Measurements from ENCODE around the gene NAP1L4. TPM values are rescaled to one million over a fixed set of nuclear protein-coding genes. Genes with fewer than 3 reads are reported as not detected.
"Not testable (repeated sequence)": the region's sequence is repeated elsewhere in the genome, so short reads cannot be mapped to it uniquely, and the experiment has no call there.

The NAP1L4 gene
- total RNA-seq, 1 donor from 2014 or later, result 103 TPM

DNA sequence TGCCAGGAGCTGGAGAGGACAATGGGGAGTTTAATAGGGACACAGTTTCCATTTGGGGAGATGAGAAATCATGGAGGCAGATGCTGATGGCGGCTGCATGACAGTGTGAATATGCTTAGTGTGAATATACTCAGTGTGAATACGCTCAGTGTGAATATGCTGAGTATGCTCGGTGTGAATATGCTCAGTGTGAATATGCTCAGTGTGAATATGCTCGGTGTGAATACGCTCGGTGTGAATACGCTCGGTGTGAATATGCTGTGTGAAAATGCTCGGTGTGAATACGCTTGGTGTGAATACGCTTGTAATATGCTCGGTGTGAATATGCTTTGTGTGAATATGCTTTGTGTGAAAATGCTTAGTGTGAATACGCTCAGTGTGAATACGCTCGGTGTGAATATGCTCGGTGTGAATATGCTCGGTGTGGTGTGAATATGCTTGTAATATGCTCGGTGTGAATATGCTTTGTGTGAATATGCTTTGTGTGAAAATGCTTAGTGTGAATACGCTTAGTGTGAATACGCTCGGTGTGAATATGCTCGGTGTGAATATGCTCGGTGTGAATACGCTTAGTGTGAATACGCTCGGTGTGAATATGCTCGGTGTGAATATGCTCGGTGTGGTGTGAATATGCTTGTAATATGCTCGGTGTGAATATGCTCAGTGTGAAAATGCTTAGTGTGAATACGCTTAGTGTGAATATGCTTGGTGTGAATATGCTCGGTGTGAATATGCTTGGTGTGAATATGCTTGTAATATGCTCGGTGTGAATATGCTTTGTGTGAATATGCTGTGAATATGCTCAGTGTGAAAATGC lies 54.3 kb downstream of the NAP1L4 start:
- DNase-seq (ENCODE audit: low read depth in 2 of 2), result not testable (repeated sequence)

DNA sequence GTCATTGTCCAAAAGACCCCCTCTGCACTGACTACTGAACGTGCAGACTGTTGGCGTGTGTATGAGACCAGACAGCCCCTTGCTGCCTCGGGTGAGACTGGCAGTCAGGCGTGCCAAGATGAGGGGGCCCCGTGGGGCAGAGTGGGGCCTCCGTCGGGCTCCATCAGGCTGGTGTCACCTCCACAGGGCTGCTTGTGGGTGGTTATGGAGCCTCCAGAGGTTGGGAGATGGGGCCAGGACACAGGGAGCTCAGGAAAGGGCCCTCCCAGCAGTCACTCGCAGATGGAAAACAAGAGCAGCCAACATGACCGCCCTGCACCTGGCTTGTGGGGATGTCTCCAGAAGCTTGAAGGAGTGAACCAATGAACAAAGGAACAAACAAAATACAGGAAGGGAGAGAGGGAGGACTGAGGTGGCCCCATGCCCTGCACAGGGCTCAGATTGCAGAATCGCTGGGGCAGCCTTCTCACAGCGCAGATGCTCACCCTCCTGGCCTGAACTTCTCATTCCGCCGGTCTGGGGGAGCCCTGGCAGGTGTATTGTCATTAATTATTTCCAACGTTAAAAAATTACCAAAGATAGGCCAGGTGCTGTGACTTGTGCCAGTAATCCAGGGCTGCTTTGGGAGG lies 57.4 kb downstream of the NAP1L4 start:
- DNase-seq (ENCODE audit: low read depth in 2 of 2), result no peak

DNA sequence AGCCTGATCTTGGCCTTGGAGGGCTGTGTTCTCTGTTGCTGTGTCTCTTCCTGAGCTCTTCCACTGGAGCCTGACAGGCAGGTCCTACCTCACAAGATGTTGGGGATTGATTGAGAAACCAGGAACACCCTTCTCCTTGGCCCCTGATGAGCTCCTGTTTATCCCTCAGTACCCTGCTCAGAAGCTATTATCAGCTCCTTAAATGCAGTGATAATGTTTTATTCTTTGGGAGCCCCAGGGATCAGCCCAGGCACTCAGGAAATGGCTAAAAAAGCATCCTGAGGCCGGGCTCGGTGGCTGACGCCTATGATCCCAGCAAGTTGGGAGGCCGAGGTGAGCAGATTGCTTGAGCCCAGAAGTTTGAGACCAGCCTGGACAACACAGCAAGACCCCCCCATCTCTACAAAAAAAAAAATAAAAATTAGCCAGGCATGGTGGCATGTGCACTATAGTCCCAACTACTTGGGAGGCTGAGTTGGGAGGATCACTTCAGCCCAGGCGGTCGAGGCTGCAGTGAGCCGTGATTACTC lies 58.0 kb downstream of the NAP1L4 start:
- no peak for DNase-seq (ENCODE audit: low read depth in 2 of 2)

DNA sequence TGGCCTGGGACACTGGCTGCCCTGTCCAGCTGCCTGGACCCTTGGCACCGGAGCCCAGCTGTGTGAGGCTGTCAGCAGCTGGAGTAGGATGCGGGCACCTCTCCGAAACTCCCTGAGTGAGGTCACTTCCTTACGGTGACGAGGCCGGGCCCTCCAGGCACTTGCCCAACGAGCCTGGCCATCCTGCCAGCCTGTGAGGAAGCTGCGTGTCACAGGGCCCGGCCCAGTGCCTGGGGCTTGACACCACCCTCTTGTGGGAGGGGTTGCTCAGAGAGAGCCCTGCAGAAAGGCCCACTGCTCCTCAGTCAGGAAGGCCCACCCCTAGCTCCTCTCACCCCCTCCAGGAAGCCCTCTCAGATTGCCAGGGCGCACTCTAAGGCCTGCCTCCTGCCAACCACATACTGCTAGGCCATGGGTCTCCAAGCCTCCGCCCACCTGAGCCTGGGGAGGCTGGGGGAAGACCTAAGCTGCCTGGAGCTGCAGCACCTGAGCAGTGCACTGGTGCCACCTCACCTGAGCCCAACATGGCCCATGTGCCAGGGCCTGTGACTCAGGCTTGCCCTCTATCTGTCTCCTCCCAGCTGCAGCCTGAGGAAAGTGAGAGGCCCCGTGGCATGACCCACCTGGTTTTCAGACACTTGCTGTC lies 58.6 kb downstream of the NAP1L4 start:
- peak; percentile 34 to 69 for DNase-seq (ENCODE audit: low read depth in 2 of 2)

DNA sequence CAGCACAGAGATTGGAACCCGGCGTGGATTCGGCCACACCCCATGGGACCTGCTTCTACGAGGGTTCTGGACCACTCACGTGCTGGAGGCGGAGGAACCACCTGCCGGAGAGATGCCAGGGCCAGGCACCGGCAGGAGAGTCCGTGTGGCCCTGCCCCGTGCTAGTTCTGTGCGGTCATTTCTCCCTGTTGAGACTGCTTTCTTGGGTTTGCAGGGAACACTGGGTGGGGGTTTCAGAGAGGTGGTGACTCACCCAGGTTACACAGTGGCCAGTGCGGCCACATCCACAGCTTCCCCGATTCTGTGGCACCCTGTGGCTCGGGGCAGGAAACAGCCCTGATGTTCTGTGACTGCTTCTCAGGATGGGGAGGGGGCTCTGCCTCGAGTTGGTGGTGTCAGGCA lies 59.3 kb downstream of the NAP1L4 start:
- DNase-seq (ENCODE audit: low read depth in 2 of 2), result peak in 1 of 2 donors; percentile 52

DNA sequence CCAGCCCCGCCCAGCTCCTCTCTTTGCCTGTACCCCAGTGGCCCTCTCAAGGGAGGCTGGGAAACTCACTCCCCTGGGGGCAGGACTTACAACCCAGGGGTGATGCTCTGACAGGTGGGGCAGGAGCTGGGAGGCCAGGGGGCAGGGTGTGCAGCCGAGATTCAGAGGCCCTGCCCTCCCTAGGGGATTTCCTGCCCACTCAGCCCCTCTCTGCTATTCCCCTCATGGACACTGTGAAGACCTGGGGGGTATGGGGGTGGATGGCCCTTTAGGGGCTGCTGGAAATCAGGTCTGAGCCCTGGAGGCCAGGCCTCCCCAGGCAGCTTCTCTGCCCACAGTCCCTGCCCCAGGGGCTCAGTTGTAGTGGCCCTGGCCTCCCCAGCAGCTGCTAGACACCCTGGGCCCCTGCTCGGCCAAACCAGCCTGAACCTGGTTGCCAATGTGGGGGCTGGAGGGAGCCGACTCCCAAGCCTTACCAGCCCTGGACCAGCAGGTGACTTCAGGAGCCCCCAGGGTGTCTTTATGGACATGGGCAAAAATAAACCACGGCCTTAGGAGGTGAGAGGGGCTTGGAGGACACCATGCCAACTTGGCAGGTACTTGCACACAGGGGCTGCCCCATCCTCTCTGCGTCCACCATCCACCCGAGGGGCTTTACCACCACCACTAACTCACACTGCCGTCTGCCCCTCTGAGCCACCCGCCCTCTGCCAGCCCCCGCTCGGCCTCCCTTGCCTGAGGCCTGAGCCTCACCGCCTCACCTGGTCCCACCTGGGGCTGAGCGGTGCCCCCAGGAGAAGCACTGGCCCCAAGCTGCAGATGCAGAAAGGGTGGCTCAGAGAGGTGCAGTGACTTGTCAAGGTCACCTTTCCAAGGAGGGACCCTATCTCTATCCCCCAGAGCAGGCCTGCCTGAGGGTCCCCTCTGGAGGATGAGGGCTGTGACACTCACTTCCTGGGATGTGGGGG lies 60.1 kb downstream of the NAP1L4 start:
- DNase-seq (ENCODE audit: low read depth in 2 of 2), result no peak

DNA sequence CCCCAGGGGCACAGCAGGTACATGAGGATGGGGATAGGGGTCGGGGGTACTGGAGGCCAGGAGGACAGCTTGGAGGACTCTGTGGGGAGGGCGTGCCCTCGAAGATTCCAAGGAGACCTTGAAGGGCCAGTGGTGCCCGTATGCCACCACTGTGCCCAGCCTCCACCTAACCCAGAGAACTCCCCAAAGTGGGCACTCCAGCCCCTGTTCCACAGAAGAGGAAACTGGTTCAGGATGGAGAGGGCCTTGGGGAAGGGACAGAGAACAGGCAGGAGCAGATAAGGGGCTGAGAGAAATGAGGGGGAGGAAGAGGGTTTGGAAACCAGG lies 60.7 kb downstream of the NAP1L4 start:
- DNase-seq (ENCODE audit: low read depth in 2 of 2), result no peak

DNA sequence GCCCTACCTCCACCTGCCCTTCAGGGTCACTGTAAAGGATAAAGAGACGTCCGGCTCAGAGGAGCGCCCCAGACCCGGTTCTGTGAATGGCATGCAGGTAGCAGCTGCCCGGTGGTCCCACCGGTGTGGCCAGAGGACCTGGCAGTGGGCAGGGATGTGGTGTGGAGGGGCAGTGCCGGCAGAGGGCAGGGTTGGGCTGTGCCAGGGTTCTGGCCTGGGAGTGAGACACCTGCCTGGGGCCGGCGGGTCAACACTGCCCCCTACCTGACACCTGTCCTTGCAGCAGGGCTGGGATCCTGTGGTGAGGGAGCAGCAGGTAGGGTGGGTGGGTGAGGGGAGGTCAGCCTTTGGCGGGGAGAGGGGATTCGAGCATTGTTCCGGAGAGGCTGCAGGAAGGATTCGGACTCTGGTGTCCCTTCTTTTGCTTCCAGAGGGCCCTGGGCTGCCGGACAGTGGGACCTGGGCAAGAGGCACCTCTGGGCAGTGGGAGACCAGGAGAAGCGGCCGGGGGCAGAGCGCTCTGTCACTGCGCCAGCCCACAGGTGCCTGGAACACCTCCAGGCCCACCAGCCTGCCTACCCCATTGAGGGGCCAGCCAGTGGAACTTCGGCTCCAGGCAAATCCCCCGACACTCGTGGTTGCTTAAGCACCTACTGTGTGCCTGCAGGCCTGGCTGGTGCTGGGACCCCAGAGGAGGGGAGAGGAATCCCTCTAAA lies 61.3 kb downstream of the NAP1L4 start:
- peak; percentile 64 to 78 for DNase-seq (ENCODE audit: low read depth in 2 of 2)

DNA sequence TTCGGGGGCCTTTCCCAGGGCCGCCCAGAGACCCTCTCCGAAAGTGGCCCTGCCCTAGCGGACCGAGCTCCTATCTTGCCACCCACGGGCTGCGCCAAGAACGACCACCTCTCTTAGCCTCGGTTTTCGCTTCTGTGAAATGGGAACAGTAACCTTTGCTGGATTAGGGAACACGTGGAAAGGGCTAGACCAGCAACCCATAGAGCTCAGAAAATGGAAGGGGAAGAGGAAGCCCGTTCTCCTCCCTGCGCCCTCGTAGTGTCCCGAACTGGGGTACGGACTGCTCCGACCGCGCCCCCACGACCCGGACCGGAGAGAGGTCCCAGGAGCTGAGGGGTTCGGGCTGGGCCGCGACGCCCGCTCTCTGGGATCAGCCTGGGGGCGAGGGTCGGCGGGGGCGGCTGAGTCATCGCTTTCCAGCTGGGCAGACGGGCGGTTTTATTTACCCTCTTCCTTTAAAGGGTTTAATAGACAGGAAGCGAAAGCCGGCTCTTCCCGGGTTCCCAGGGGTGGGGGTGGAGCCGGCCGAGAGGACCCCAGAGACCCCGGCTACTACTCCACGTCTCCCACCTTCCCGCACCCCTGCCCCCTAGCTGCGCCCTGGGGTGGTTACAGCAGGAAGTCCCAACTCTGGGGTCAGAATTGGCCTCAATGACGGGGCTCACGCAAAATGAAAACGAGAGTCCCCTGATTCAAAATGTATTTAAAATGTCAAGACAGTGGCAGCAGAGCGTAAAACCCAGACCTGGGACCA lies 62.0 kb downstream of the NAP1L4 start:
- DNase-seq (ENCODE audit: low read depth in 2 of 2), result peak; percentile 29 to 64

DNA sequence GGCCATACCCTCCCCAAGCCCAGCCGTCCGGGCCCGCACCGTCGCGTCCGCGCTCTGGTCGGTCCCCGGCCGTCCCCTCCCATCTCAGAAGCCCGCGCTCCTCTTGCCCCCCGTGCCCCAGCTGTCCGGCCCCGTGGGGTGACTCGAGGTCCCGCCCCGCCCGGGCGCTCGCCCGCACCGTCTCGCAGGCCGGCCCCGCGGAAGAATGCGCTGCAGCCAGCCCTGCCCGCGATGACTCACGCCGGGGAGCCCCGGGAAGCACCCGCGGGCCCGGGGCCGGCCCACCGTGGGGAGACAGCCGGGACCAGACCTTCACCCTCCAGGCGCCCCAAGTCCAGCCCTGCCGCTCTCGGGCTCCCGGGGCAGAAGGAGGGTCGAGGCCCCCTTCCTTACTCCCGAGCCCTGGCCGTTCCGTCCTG lies 62.6 kb downstream of the NAP1L4 start:
- peak; percentile 42 to 79 for DNase-seq (ENCODE audit: low read depth in 2 of 2)

DNA sequence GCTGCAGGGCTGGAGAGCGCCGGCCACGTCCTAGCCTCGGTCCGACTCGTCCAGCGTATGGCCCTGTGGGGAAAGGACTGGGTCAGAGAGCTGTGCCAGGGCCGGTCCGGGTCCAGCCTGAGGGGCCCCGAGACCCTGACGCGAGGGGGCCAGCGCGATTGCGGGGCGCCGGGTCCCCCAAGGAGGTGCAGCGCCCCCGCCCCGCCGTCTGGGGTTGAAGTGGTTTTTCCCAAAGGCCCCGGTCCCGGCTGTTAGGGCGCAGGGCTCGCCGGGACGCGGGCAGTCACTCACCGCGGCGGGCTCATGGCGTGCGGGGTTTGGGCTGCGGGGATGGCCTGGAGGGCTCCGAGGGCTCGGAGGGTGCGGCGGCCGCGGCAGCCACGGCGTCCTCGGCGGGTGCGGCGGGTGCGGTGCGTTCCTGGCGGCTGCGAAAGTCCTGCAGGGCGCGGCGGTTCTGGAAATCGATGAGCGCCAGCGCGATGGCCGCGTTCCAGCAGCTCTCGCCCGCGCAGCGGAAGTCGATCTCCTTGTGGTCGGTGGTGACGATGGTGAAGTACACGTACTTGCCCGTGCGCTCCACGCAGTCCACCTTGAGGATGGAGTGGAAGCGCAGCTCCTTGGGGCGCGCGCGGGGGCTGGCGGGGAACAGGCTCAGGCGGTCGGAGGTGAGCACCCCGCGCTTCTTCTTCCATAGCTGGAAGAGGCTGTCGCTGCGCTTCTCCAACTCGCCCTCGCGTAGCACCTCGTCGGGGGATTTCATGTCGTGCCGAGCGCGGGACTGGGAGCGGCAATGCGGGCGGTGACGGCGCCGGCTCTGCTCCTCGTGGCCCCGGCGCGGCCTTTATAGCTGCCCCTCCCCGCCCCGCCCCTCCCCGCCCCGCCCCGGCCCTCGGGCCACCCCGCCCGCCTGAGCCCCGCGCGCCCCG lies 63.3 kb downstream of the NAP1L4 start, which contains the start of gene PHLDA2:
Gene PHLDA2 (minus strand): TSS at position 816 of the 926 bp plus-strand sequence. CDS start 56 bp downstream, at position 760.
- DNase-seq (ENCODE audit: low read depth in 2 of 2), result peak; percentile 43 to 80

DNA sequence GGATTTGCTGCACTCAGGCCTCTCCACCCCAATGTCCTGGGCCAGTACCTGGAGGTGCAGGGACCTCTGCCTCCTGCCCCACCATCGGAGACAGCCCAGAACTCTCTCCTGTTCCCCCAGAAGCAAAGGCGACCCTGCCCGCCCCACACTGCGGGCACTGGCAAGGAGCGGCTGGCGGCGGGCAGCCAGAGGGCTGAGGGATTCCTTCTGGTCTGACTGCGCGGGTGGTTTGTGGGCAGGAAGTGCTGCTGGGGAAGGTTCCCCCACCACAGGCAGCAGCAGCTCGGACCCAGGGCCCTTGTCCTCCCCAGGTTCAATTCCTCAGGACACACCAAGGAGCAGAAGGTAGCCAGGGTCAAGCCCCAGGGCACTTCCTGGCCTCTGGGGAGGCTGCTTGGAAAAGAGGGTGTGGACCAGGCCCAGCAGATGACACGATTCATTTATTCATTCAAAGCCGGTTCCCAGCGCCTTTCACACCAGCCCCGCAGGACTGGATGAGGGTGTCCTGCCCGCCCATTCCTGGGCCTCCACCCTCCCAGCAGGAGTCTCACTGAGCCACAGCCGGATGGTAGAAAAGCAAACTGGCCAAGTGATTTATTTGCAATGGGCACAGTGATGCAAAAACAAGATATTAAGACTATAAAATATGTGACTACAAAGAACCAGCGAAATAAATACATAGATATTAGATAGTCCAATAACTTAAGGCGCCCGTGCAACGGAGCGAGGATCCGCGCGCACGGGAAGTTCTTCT lies 64.1 kb downstream of the NAP1L4 start:
- DNase-seq (ENCODE audit: low read depth in 2 of 2), result peak in 1 of 2 donors; percentile 36

DNA sequence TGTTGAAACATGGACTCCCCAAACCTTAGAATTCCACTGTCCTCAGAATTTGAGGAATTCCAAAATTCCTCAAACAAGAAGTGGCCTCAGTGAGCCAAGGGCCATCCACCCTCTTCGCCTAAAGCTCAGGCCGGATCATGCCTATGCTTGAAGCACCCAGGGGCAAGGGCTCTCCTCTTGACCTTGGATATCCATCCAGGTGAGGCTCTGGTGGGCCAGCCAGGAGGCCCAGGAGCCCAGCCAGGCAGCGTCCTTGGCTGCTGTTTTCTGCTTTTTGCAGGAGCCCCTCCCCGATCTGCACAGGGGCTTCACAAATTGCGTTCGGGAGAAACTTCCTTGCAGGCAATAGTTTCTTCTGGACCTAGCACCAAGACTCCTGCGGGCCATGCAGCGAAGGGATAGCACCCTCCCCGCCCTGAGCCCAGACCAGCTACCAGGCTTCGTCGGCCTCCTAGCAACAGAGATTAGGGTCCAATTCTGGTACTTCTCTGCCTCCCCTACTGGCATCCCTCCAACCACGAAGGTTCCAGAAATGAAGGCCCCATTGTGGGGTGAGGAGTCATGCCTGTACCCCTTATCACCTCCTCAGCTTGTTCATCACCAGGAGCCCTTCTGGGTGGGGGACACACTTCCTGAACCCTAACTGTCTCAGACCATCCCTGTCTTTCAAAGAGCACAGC lies 64.9 kb downstream of the NAP1L4 start:
- no peak for DNase-seq (ENCODE audit: low read depth in 2 of 2)

DNA sequence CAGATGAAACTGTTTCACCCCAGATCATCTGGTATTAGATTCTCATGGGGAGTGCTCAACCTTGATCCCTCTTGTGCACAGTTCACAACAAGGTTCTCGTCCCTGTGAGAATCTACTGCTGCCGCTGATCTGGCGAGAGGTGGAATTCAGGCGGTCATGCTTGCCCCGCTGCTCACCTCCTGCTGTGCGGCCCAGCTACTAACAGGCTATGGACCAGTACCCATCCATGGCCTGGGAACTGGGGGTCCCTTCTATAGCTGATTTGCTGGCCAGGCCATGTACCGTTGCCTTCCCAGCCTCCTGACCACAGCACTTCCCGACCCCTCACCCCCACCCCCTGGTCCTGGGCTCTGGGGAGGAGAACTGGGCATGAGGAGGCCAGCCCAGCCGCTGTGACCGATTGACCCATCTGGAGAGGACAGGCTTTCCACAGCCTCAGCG lies 65.5 kb downstream of the NAP1L4 start:
- DNase-seq (ENCODE audit: low read depth in 2 of 2), result no peak

DNA sequence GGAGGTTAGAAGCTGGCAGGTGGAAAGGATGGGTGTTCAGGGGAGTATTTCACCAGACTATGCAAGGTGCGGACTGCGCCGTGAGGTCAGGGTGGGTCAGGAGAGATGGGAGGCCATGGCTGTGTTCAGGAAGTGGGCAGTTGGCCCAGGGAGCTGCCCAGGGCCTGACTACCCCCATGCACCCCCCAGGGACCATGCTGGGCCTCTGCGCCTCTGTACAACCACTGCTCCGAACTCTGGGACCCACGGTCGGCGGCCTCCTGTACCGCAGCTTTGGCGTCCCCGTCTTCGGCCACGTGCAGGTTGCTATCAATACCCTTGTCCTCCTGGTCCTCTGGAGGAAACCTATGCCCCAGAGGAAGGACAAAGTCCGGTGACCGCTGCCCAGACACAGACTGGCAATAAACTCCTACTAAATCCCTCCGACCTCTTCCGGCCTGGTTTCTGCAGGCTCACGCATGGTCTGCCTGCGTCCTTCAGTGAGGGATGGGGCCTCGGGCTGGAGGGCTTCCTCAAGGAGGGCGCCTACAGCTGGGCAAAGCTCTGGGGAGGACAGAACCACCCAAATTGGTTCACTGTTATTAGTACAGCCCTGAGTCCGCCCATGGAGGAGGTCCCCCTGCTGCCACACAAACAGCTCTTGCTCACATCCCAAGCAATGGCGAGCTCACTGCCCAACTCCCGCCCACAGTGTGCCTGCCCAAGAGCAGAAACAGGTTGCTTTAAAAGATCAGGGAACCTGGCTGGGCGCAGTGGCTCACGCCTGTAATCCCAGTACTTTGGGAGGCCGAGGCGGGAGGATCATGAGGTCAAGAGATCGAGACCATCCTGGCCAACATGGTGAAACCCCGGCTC lies 67.1 kb downstream of the NAP1L4 start:
- DNase-seq (ENCODE audit: low read depth in 2 of 2), result no peak

DNA sequence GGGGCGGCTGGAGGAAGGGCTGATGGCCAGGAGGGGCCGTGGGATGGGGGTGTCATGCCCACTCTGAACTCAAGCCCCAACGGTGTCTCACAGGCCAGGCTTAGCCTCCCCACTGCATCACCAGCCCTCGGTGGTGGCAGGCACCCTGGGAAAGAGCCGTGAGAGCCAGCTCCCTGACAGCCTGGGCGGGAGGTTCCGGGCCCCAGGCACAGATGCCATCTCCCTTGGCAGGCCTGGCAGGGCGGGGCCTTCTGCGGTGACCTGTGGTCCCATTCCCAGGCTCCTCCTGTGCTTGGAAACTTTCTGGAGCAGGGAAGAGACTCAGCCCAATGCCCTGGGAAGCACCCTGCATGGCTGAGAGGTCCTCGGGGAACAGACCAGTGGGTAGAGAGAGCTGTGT lies 67.7 kb downstream of the NAP1L4 start:
- DNase-seq (ENCODE audit: low read depth in 2 of 2), result no peak

Data from lung microvascular endothelial cell (primary cell).